Uterus (tissue), 2 donors: Measurements from ENCODE around the gene TK2.

Experiments used
- POLR2A ChIP-seq, 2 donors: fragments of 450-650 bp; IDR thresholded peaks; one replicate each; pipeline ENCODE4 v1.6.1; 2016; ENCODE audit warnings: antibody characterized with exemption in 2 of 2, mild to moderate bottlenecking in 1 of 2, moderate library complexity in 1 of 2
- TF ChIP-seq, protein P1 (sequence below), 4 experiments: fragments of 200-600 bp in 2 of 4; fragments of 450-650 bp in 2 of 4; sonication (generic) in 2 of 4; IDR thresholded peaks; one replicate each; pipeline ENCODE4 v1.5.1; 2016 to 2019; ENCODE audit warnings: antibody characterized with exemption in 4 of 4, mild to moderate bottlenecking in 2 of 4, moderate library complexity in 1 of 4

- TF ChIP-seq POLR2A (IDR thresholded peaks at IDR 0.05) = no peak
- TF ChIP-seq, protein P1, sequence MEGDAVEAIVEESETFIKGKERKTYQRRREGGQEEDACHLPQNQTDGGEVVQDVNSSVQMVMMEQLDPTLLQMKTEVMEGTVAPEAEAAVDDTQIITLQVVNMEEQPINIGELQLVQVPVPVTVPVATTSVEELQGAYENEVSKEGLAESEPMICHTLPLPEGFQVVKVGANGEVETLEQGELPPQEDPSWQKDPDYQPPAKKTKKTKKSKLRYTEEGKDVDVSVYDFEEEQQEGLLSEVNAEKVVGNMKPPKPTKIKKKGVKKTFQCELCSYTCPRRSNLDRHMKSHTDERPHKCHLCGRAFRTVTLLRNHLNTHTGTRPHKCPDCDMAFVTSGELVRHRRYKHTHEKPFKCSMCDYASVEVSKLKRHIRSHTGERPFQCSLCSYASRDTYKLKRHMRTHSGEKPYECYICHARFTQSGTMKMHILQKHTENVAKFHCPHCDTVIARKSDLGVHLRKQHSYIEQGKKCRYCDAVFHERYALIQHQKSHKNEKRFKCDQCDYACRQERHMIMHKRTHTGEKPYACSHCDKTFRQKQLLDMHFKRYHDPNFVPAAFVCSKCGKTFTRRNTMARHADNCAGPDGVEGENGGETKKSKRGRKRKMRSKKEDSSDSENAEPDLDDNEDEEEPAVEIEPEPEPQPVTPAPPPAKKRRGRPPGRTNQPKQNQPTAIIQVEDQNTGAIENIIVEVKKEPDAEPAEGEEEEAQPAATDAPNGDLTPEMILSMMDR (IDR thresholded peaks at IDR 0.05) = no peak
These were observed 79.9 kb downstream of the TK2 start for GRCh38 chr16:66469947-66470546.
